DND-41 (cell line): Measurements from ENCODE around the gene STX2.

ENCODE experiments used
- ATAC-seq: fragments of 200-7000 bp; cut with Tn5 transposase; 3 replicates; pipeline ENCODE4 v1.9.1; 2021; ENCODE audit warnings: low read depth; ENCODE audit not compliant: insufficient read depth
- DNase-seq: peaks from one replicate; pipeline ENCODE4 v3.0.0-alpha.2; 2020
- H2AFZ ChIP-seq: 2 replicates; pipeline ENCODE4 v1.6.0; 2012; ENCODE audit warnings: low read depth, low read length
- H3K27ac ChIP-seq: 2 replicates; pipeline ENCODE4 v1.5.1; 2012; ENCODE audit warnings: low read length, inconsistent platforms
- H3K27me3 ChIP-seq: fragments of 200-600 bp; sonication (generic); 2 replicates; pipeline ENCODE4 v1.6.0; 2012; ENCODE audit warnings: low read length, mild to moderate bottlenecking, inconsistent platforms; ENCODE audit not compliant: insufficient read depth, poor library complexity
- H3K36me3 ChIP-seq: 2 replicates; pipeline ENCODE4 v1.5.1; 2012; ENCODE audit warnings: low read length, inconsistent platforms; ENCODE audit not compliant: insufficient read depth
- H3K4me1 ChIP-seq: 2 replicates; pipeline ENCODE4 v1.5.1; 2012; ENCODE audit warnings: mild to moderate bottlenecking, low read length; ENCODE audit not compliant: insufficient read depth
- H3K4me2 ChIP-seq: 2 replicates; pipeline ENCODE4 v1.6.0; 2012; ENCODE audit warnings: mild to moderate bottlenecking, moderate library complexity, low read length, inconsistent platforms; ENCODE audit not compliant: insufficient read depth
- H3K4me3 ChIP-seq, 2 experiments: fragments of 200-600 bp in 1 of 2; shearing (Covaris generic) in 1 of 2; 2 replicates each; pipeline ENCODE4 v1.5.1; 2012 to 2016; ENCODE audit warnings: inconsistent platforms in 2 of 2, low read length in 2 of 2, mild to moderate bottlenecking in 2 of 2, low read depth in 1 of 2, moderate library complexity in 1 of 2
- H3K79me2 ChIP-seq: 2 replicates; pipeline ENCODE4 v1.6.0; 2012; ENCODE audit warnings: low read length, inconsistent platforms; ENCODE audit not compliant: insufficient read depth
- H3K9ac ChIP-seq: 2 replicates; pipeline ENCODE4 v1.6.0; 2012; ENCODE audit warnings: low read depth, mild to moderate bottlenecking, inconsistent platforms, low read length, moderate library complexity
- H3K9me3 ChIP-seq: 2 replicates; pipeline ENCODE4 v1.5.1; 2012; ENCODE audit warnings: low read length, moderate library complexity, mild to moderate bottlenecking, inconsistent platforms; ENCODE audit not compliant: insufficient read depth, severe bottlenecking
- H4K20me1 ChIP-seq: 2 replicates; pipeline ENCODE4 v1.6.0; 2012; ENCODE audit warnings: low read length; ENCODE audit not compliant: insufficient read depth
- CTCF ChIP-seq: IDR thresholded peaks from 2 replicates; pipeline ENCODE4 v1.5.1; 2012; ENCODE audit warnings: borderline replicate concordance, low read length, moderate library complexity, mild to moderate bottlenecking; ENCODE audit not compliant: poor library complexity, severe bottlenecking; ENCODE audit errors: extremely low read depth
- EZH2 ChIP-seq: IDR thresholded peaks from 3 replicates; pipeline ENCODE4 v1.6.1; 2012; ENCODE audit warnings: borderline replicate concordance, low read depth, mild to moderate bottlenecking, moderate library complexity, low read length, inconsistent platforms; ENCODE audit not compliant: severe bottlenecking

STX2 gene

DNA sequence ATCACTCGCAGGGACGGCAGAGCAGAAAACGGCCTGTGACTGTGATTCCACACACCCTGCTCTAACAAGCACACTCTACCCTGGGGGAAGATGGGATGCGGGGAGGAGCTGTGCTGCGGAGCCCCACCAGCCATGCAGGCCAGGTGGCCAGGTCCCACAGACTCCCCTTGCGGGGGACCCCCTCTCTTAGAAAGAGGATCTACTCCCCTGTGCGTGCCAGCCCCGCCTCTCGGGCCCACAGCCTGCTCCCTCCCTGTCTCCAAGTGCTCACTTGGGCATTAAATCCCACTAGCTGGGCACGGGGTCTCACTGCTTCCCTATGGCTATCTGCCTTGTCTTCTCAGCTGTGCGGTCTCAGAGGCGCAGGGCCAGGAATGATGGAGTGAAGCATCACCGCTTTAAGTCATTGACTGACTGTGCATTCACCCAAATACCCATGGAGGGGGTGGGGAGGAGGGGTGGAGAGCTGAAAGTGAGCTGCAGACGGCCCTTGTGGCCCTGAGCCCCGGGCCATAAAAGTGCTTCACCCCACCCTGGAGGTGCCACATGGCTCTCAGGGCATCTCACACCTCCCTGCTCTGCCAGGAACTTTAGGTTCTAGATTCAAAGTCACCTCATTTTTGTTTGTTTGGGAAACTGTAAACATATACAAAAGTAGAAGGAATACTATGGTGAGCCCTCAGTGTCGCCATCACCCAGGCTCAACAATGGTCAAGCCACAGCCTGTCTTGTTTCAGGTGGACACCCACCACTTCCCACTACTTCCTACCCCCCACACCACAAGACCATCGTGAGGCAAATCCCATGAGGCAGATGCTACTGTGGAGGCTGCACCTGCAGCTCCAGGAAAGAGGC, 9.4 kb downstream of the STX2 start:
- H3K27me3 ChIP-seq, result no peaks in the 10 kb centered on the region
- peaks cover 9% of the 10 kb centered on the region for H3K36me3 ChIP-seq
- DNase-seq (no peak), ATAC-seq (no peak)
- H2AFZ ChIP-seq, result no peak overlapping the region
- H3K9me3 ChIP-seq, result no peaks in the 10 kb centered on the region
- peaks cover 59% of the 10 kb centered on the region for H3K79me2 ChIP-seq
- no peak overlapping the region for H3K27ac ChIP-seq
- H4K20me1 ChIP-seq, result peaks cover 32% of the 10 kb centered on the region; the same call in 1 of the 2 replicates
- no peak overlapping the region for H3K4me2 ChIP-seq
- H3K4me3 ChIP-seq, result no peak overlapping the region
- H3K9ac ChIP-seq, result no peak overlapping the region
- TF ChIP-seq CTCF, result no peak
- TF ChIP-seq EZH2, result no peak
- peaks cover 6% of the 10 kb centered on the region for H3K4me1 ChIP-seq

DNA sequence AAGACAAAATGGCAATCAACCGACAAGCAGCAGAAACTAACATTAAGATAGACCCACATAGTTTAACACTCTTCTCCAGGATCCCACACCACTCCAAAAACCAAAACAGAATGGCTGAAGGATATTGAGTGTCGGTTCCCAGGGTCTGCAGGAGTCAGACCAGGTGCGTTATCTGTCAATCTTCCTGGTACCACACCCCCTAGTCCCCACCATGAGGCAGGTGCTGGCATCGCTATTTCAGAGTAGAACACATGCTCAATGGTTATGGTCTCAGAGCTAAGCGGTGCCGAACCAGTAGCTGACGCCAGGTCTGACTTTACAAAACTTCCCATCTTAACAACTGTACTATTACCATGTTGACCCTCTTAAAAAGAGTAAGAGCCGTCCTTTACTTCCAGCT, 10.2 kb downstream of the STX2 start:
- ATAC-seq, result no peak
- H3K9me3 ChIP-seq, result no peaks in the 10 kb centered on the region
- H3K4me2 ChIP-seq, result no peak overlapping the region
- peaks cover 6% of the 10 kb centered on the region for H3K4me1 ChIP-seq
- H3K79me2 ChIP-seq, result peaks cover 54% of the 10 kb centered on the region
- H3K4me3 ChIP-seq, result no peak overlapping the region
- TF ChIP-seq EZH2 (no peak), CTCF (no peak)
- H3K9ac ChIP-seq, result no peak overlapping the region
- no peak for DNase-seq
- peaks cover 14% of the 10 kb centered on the region for H3K36me3 ChIP-seq
- no peaks in the 10 kb centered on the region for H3K27me3 ChIP-seq
- no peak overlapping the region for H3K27ac ChIP-seq
- peaks cover 30% of the 10 kb centered on the region; the same call in 1 of the 2 replicates for H4K20me1 ChIP-seq
- H2AFZ ChIP-seq, result no peak overlapping the region

- H3K4me1 ChIP-seq, result peaks cover 6% of the 10 kb centered on the region
- no peak for TF ChIP-seq CTCF
- no peak for TF ChIP-seq EZH2
- no peaks in the 10 kb centered on the region for H3K27me3 ChIP-seq
- H3K79me2 ChIP-seq, result peaks cover 39% of the 10 kb centered on the region
- H3K27ac ChIP-seq, result no peak overlapping the region
- peaks cover 26% of the 10 kb centered on the region for H3K36me3 ChIP-seq
- H3K9ac ChIP-seq, result no peak overlapping the region
- ATAC-seq, result no peak
- H3K4me3 ChIP-seq, result no peak overlapping the region
- no peak overlapping the region for H2AFZ ChIP-seq
- no peak overlapping the region for H3K4me2 ChIP-seq
- DNase-seq, result no peak
- no peaks in the 10 kb centered on the region for H3K9me3 ChIP-seq
- H4K20me1 ChIP-seq, result peaks cover 17% of the 10 kb centered on the region; the same call in 1 of the 2 replicates
Measured at GRCh38 chr12:130827432-130827831, 11.6 kb downstream of the STX2 start.
